Measurements from ENCODE around the gene ELAVL3.
A peak's percentile ranks its signal among the peaks of the same experiment; 100 is the strongest.

- TF ChIP-seq, protein P1, sequence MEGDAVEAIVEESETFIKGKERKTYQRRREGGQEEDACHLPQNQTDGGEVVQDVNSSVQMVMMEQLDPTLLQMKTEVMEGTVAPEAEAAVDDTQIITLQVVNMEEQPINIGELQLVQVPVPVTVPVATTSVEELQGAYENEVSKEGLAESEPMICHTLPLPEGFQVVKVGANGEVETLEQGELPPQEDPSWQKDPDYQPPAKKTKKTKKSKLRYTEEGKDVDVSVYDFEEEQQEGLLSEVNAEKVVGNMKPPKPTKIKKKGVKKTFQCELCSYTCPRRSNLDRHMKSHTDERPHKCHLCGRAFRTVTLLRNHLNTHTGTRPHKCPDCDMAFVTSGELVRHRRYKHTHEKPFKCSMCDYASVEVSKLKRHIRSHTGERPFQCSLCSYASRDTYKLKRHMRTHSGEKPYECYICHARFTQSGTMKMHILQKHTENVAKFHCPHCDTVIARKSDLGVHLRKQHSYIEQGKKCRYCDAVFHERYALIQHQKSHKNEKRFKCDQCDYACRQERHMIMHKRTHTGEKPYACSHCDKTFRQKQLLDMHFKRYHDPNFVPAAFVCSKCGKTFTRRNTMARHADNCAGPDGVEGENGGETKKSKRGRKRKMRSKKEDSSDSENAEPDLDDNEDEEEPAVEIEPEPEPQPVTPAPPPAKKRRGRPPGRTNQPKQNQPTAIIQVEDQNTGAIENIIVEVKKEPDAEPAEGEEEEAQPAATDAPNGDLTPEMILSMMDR (IDR thresholded peaks at IDR 0.05), result peak; percentile 87 to 99 (median 98)
- peak in 1 of 2 donors; percentile 53 for TF ChIP-seq POLR2A (IDR thresholded peaks at IDR 0.05)
Observed at GRCh38 chr19:11435057-11435832, 45.6 kb downstream of the ELAVL3 start, which contains the start of the genes ODAD3 and PRKCSH.

All from Peyer's patch (tissue), 4 donors.